OCI-LY1 (cell line): ENCODE results near the gene IQCN.

Source experiments
- CTCF ChIP-seq: fragments of 200-600 bp; sonication (generic), shearing (Covaris generic); IDR thresholded peaks from 2 replicates; pipeline ENCODE4 v1.5.1; 2017; ENCODE audit warnings: mild to moderate bottlenecking, antibody characterized with exemption, low read length, moderate library complexity, mixed read lengths
- EZH2 ChIP-seq: fragments of 200-600 bp; sonication (generic), shearing (Covaris generic); IDR thresholded peaks from 2 replicates; pipeline ENCODE4 v1.8.0; 2017; ENCODE audit warnings: borderline replicate concordance, mixed run types, mild to moderate bottlenecking, antibody characterized with exemption, low read length, moderate library complexity, mixed read lengths

GRCh38 chr19:18245297-18245696 is 29.0 kb downstream of the IQCN start:
- TF ChIP-seq EZH2, result no peak
- TF ChIP-seq CTCF, result no peak
